GM12878 (cell line): Measurements from ENCODE around the gene PHOSPHO1. TPM values are rescaled to one million over a fixed set of nuclear protein-coding genes. Genes with fewer than 3 reads are reported as not detected.

Experiments used
- CUX1 ChIP-seq: IDR thresholded peaks from 2 replicates; pipeline ENCODE4 v1.6.1; 2012; ENCODE audit warnings: improper control_type of control experiment, low read depth, low read length; ENCODE audit not compliant: insufficient replicate concordance
- E2F8 ChIP-seq: fragments of 450-650 bp; IDR thresholded peaks from 2 replicates; pipeline ENCODE4 v1.6.1; 2018; ENCODE audit warnings: mild to moderate bottlenecking, low read depth, moderate library complexity; ENCODE audit not compliant: partially characterized antibody
- ETV6 ChIP-seq, 2 experiments: fragments of 450-650 bp in 1 of 2; IDR thresholded peaks in 1 of 2; conservative IDR thresholded peaks in 1 of 2; 2 replicates each; pipeline ENCODE4 v1.6.1; 2014; ENCODE audit warnings: antibody characterized with exemption in 1 of 2, borderline replicate concordance in 1 of 2, low read depth in 1 of 2, mild to moderate bottlenecking in 1 of 2, moderate library complexity in 1 of 2
- GABPA ChIP-seq: IDR thresholded peaks from 2 replicates; pipeline ENCODE4 v1.6.1; 2014; ENCODE audit warnings: antibody characterized with exemption, low read depth, mild to moderate bottlenecking, inconsistent platforms
- IKZF2 ChIP-seq, 2 experiments: fragments of 450-650 bp; IDR thresholded peaks; 2 replicates each; pipeline ENCODE4 v1.6.1; 2017; ENCODE audit warnings: mild to moderate bottlenecking in 2 of 2, moderate library complexity in 2 of 2
- JUND ChIP-seq: IDR thresholded peaks from 2 replicates; pipeline ENCODE4 v1.6.1; 2012; ENCODE audit warnings: low read depth, mild to moderate bottlenecking, low read length, improper control_type of control experiment, moderate library complexity
- KAT2A ChIP-seq: conservative IDR thresholded peaks from 2 replicates; pipeline ENCODE4 v1.6.1; 2011; ENCODE audit warnings: low read depth, low read length; ENCODE audit not compliant: control insufficient read depth
- KLF5 ChIP-seq: fragments of 450-650 bp; IDR thresholded peaks from 2 replicates; pipeline ENCODE4 v1.6.1; 2014; ENCODE audit warnings: mild to moderate bottlenecking; ENCODE audit not compliant: partially characterized antibody
- MEF2B ChIP-seq: fragments of 450-650 bp; IDR thresholded peaks from 2 replicates; pipeline ENCODE4 v1.6.1; 2018; ENCODE audit warnings: mild to moderate bottlenecking, moderate library complexity; ENCODE audit not compliant: partially characterized antibody, poor library complexity, severe bottlenecking
- MTA2 ChIP-seq: fragments of 450-650 bp; IDR thresholded peaks from 2 replicates; pipeline ENCODE4 v1.6.1; 2016; ENCODE audit warnings: low read depth, mild to moderate bottlenecking, moderate library complexity
- NBN ChIP-seq: fragments of 450-650 bp; IDR thresholded peaks from 2 replicates; pipeline ENCODE4 v1.6.1; 2016
- NRF1 ChIP-seq: conservative IDR thresholded peaks from 2 replicates; pipeline ENCODE4 v1.6.1; 2011; ENCODE audit warnings: mild to moderate bottlenecking, low read depth, low read length, improper control_type of control experiment
- TBL1XR1 ChIP-seq: IDR thresholded peaks from 2 replicates; pipeline ENCODE4 v1.6.1; 2012; ENCODE audit warnings: low read depth, low read length, improper control_type of control experiment
- ZBTB4 ChIP-seq: fragments of 450-650 bp; formaldehyde crosslinking; IDR thresholded peaks from 2 replicates; pipeline ENCODE4 v1.4.0; 2022; ENCODE audit warnings: mild to moderate bottlenecking, moderate library complexity
- polyA plus RNA-seq, 11 experiments: library from polyadenylated mRNA; depleted of rRNA in 4 of 11; unstranded in 6 of 11; stranded (reverse) in 5 of 11; fragments of >200 nt; fragmentation: Nextera tagmentation in 4 of 11; fragmentation: Illumina TruSeq in 1 of 11; extraction: Ambion mirVana in 4 of 11; extraction: Trizol in 1 of 11; gene quantifications; 1 replicate in 1 of 11; 2 replicates in 10 of 11; pipeline versions ENCODE4 v1.2.1 to v1.2.3, GENCODE V29; 2011 to 2016; ENCODE audit warnings: inconsistent platforms in 2 of 11, missing spikeins in 2 of 11, low read depth in 1 of 11
- total RNA-seq, 4 experiments: library from RNA; depleted of rRNA in 3 of 4; stranded (reverse); fragments of >200 nt in 3 of 4; fragmentation: Illumina TruSeq in 1 of 4; extraction: Trizol in 1 of 4; gene quantifications; 2 replicates each; pipeline versions ENCODE4 v1.2.1 to v1.2.3, GENCODE V29; 2013 to 2021
- TF ChIP-seq, protein P1 (sequence below): fragments of 450-650 bp; IDR thresholded peaks from 2 replicates; pipeline ENCODE4 v1.6.1; 2014; ENCODE audit warnings: mild to moderate bottlenecking

The PHOSPHO1 gene
- total and polyA plus RNA-seq, 10 of the 15 experiments (the other 5 are each of a cell fraction or from before 2014, with no cell fraction given): 0.03 to 1.5 (median 0.16) TPM; not detected in 2

DNA sequence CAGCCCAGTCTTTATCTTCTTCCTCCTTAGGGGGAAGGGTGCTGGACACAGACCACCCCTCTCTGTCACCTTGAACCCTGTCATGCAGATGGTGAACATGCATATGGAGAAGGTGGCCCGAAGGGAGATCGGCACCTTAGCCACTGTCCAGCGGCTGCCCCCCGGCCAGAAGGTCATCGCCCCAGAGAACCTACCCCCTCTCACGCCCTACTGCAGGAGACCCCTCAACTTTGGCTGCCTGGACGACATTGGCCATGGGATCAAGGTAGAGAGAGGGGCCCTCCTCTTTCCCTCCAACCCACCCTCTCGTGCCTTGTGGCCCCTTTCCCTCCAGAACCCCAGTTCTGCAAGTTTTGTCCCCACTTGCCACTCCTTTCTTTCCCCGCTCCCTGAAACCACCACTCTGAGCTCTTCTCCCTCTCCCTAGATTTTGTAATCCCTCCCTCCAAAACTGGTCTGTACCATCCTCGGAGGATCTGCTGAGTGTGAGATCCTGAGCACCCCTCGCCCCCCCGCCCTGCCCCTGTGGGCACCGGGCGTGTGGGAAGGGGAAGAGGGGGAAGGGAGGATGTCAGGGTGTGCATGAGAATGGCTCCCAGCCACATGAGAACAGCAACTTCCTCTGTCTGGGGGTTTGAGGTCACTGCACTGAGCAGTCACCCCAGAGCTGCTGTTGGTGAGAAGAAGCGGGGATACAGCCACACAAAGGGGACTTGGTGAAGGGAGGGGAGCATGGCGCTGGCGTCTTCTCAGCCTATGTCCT, 12.8 kb downstream of the PHOSPHO1 start (continued):
- no peak for TF ChIP-seq ZBTB4
- peak; percentile 89 to 91 for TF ChIP-seq IKZF2 (IDR thresholded peaks at IDR 0.05)
- TF ChIP-seq MTA2: peak; percentile 75
- peak; percentile 99 for TF ChIP-seq CUX1
- TF ChIP-seq NBN: peak; percentile 89; the same call in 1 of the 2 replicates
- TF ChIP-seq ETV6 (conservative IDR thresholded peaks at IDR 0.05 in 1 of 2, IDR thresholded peaks at IDR 0.05 in 1 of 2; ENCODE audit: borderline replicate concordance in 1 of 2, low read depth in 1 of 2): peak in 1 of 2 experiments; percentile 79; a peak in 2 of 4 replicates
- no peak for TF ChIP-seq KLF5
- TF ChIP-seq JUND: peak; percentile 7; the same call in 1 of the 2 replicates
- TF ChIP-seq KAT2A: no peak
- TF ChIP-seq GABPA: no peak
- TF ChIP-seq, protein P1, sequence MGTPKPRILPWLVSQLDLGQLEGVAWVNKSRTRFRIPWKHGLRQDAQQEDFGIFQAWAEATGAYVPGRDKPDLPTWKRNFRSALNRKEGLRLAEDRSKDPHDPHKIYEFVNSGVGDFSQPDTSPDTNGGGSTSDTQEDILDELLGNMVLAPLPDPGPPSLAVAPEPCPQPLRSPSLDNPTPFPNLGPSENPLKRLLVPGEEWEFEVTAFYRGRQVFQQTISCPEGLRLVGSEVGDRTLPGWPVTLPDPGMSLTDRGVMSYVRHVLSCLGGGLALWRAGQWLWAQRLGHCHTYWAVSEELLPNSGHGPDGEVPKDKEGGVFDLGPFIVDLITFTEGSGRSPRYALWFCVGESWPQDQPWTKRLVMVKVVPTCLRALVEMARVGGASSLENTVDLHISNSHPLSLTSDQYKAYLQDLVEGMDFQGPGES: no peak
- TF ChIP-seq E2F8: no peak
- peak; percentile 98 for TF ChIP-seq MEF2B
- no peak for TF ChIP-seq NRF1
- TF ChIP-seq TBL1XR1: peak; percentile 83
